ENCODE measurements around the gene DRP2.
"Not testable (repeated sequence)": the region's sequence is repeated elsewhere in the genome, so short reads cannot be mapped to it uniquely, and the experiment has no call there.

Gene DRP2

DNA sequence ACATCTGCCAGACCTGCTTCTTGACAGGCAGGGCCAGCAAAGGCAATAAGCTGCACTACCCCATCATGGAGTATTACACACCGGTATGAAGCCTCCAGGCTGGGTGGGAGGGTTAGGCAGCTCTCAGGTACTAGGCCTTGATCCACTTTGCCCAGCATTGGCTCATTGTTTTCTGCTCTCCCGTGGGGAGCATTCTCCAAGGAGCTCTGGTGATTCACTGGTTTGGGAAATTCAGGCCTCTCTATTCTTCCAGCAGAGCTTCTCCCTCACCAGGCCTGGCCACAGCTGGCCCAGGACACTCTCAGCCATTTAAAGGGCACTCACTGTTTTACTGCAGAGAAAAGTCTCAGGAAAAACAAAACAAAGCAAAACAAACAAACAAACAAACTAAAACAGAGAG, 33.0 kb downstream of the DRP2 start:
- no peak for DNase-seq

DNA sequence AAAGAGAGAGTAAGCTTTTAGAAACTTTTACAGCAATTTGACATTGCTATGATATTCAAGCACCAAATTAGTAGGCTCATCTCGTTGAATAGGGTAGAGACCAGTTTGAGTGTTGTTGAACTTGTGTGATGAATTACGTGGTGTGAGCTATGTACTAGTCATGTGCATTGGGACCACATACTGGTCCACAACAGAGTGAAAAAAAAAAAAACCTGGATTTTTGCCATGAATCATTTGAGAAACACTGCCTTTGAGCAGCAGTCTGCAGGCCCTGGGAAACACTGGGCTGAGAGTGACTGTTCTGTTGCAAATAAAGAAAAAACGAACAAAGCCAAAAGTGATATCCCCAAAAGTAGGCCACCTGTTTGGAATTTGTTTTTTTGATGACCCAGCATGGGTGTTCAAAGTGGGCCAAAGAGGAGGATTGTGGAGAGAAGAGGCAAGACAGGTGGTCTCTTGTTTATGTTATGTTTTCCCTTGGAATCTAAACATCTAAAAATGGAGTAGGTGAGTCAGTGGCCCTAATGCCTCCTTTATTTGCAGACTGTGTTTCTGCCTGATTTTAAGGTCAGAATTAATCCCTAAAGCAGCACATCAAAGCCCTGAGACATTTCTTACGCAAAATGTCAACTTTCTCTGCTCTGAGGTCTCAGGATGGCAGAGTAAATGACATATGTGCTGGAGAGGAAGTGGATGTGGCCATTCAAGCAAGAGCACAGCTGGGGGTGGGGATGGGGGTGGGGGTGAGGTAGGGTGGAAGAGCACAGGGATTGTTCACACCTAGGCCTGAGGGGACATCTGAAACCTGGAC, 38.1 kb downstream of the DRP2 start:
- DNase-seq: no peak

DNA sequence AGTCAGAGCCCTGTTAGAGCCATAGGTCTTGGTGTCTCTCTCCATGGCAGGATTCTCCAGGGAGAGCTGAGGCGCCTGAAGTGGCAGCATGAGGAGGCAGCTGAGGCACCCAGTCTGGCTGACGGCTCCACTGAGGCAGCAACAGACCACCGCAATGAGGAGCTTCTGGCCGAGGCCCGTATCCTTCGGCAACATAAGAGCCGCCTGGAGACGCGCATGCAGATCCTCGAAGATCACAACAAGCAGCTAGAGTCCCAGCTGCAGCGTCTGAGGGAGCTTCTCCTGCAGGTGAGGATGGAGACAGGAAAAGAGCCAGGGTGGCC, 38.6 kb downstream of the DRP2 start:
- no peak for DNase-seq

DNA sequence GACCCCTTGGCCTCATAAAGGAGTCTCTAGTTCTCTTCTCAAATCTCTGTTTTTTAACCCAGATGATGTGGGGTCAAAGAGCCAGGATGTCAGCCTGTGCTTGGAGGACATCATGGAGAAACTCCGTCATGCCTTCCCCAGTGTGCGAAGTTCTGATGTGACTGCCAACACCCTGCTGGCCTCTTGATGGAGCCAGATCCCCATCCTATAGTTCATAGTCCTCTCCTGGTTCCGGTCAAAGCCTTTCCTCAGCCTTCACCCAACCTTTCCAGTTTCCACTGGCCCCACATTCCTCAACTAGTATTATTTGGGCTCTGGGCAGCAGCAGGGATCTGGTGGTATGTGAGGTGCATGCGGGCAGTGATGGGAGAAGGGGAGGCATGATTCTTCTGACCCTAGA, 40.8 kb downstream of the DRP2 start:
- DNase-seq: no peak

DNA sequence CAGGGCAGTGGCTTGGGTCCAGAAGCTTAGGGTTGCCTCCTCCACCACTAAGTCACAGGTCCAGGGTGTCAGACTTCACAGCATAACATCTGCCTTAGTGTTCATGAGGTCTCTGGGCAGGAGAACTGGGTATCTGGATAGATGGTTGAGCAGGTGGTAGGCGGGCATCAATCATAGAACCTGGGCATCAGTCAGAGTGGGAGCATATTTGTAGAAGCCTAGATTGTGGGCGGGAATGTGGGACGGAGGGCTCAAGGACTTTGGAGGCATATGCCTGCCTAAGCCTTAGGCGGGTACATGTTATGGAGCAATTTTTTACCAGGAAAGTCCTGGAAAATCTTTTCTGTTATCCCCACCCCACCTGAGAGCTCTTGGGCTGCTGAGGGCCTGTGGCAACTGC, 43.0 kb downstream of the DRP2 start:
- no peak for DNase-seq

DNA sequence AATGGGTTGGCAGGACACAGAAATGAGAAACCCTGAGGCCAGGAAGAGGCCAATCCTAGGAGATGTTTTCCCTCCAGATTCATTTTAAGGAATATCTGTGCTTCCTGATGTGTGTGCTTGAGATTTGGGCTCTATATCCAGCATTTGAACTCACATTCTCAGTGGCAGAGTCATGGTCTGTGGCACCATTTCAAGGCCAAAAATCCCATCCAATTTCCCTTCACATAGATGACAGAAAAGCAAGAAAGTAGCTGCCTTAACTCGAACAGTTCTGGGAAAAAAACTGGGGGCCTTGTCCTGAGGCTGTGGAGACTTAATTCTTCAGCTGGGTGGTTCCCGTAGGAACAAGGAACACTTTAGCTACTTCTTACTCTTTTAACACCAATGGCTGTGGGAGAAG, 44.2 kb downstream of the DRP2 start:
- DNase-seq: no peak

DNA sequence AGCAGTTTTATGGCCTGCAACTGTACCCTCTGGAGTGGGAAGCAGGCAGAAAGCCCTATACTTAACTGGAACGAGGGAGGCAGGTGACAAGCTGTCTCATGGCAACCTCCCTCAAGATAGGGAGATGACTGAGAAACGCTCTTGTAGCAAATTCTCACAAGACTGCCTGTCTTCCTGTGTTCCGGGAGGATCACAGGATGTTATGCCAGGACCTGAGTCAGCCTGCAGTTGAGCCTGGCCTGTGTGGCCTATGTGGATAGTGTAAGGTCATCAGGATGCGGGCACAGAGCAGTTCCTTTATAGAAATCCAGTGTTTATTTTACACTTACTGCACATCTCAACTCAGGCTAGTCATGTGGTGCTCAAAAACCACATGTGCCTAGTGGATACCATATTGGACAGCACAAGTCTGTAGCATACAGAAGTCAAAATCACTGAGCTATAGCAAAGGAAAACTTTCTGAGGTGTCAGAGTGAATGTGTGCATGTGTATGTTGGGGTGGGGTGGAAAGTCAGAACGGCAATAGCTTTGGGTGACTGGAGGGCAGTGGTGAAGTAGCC, 46.4 kb downstream of the DRP2 start:
- DNase-seq: no peak

DNA sequence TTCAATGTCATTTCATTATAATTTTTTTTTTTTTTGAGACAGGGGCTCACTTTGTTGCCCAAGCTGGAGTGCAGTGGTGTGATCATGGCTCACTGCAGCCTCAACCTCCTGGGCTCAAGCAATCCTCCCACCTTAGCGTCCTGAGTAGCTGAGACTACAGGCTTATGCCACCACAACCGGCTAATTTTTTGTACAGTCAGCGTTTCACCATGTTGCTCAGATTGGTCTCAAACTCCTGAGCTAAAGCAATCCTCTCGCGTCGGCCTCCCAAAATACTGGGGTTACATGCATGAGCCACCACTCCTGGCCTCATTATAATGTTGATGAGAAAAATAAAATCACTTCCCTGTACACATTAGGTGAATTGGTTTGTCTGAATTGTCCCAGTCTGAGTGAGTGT, 54.6 kb downstream of the DRP2 start:
- no peak for DNase-seq

DNA sequence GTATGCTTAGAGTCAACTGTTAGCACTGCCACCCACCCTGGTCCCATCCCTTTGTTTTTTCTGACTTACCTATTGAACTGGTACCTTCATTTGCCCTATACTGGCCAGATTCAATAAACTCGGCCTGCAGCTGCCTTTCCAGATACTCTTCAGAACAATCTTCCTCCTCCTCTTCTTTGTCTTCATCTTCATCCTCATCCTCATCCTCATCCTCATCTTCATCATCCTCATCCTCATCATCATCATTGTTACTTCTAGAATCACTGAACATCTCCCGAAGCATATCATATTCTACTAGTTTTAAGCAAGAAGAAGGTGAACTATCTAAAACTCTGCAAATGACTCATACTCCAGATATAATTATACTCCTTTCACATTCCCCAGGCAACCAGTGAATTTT, 56.7 kb downstream of the DRP2 start:
- no peak for DNase-seq

DNA sequence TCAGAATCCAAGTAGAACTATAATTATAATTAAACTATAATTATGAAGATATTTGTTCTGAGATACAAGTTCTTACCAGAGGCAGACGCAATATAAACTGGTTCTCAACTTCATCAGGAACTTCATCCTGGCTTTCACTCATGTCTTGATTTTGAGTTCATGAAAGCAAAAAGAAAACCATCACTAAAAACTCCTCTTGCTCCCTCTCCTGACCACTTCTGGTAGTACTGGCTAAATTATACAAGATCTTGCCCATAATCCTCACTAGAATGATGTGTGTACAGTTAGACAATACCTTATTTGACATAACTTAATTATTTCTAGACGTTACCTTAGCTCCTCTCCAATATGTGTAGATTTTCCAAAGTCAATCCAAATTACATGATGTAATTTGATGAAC, 67.8 kb downstream of the DRP2 start:
- peak; percentile 41 for DNase-seq

DNA sequence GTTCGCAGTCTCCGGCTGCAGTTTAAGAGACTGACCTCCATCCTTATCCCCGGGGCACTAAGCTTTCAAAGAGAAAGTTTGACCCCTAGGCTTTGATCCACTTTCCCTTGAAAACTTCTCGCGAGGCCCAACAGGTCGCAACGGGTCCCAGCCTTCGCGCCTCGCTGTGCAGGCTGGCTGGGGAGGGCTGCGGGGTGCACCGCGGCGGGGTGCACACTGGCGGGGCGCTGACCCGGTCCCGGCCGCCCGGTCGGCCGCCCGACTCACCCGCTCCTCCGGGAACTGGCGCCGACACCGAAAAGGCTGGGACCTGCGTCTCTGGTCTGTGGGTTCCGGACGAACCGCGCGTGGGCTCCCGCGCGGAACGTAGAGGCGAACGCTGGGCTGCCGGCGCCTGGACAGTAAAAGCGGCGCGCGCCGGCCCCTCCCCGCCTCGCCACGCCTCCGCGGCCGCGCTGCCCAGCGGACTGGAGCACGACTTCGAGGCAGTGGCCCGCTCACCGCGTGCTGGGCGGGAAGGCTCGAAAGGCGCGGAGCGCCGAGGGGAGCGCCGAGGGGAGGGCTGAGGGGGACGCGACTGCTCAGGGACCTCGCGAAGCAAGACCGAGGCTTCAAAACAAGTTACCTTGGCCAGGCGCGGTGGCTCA, 71.5 kb downstream of the DRP2 start, which contains the start of gene TAF7L:
Gene TAF7L (minus strand): TSS at position 378 of the 647 bp plus-strand sequence. CDS start 3,791 bp downstream, outside the sequence.
- no peak for DNase-seq

DNA sequence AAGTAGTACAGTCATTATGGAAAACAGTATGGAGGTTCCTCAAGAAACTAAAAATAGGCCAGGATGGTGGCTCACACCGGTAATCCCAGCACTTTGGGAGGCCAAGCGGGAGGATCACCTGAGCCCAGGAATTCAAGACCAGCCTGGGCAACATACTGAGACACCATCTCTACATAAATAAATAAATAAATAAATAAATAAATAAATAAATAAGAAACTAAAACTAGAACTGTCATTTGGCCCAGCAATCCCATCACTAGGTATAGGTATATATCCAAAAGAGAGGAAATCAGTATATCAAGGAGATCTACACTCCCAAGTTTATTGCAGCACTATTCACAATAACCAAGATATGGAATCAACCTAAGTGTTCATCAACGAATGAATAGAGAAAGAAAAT, 76.0 kb downstream of the DRP2 start:
- DNase-seq: not testable (repeated sequence)

DNA sequence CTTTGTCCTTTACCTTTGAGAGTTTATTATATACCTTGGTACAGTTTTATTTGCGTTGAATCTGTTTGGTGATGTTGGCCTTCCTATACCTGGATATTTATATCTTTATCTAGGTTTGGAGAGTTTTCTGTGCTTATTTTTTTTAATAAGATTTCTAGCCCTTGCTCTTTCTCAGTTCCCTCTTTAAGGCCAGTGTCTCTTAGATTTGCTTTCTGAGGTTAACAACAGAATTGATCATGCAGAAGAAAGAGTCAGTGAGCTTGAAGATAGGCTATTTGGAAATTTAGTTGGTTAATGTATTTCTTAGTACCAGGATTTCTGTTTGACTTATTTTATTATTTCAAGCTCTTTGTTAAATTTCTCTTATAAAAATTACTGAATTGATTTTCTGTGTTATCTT, 84.2 kb downstream of the DRP2 start:
- no peak for DNase-seq
